ENCODE measurements around the gene CCDC50.

The CCDC50 gene

GRCh38 chr3:191313296-191313695, 15.9 kb upstream of the CCDC50 start:
- no peak for ATAC-seq
- TF ChIP-seq ZNF70 (CRISPR knock-in tag; IDR thresholded peaks at IDR 0.05), result no peak
- TF ChIP-seq OSR1 (CRISPR knock-in tag; IDR thresholded peaks at IDR 0.05), result no peak
- no peak for TF ChIP-seq GLIS3 (CRISPR knock-in tag; IDR thresholded peaks at IDR 0.05)
- TF ChIP-seq PPARA (CRISPR knock-in tag; IDR thresholded peaks at IDR 0.05; ENCODE audit: borderline replicate concordance), result no peak
- TF ChIP-seq, protein P1, sequence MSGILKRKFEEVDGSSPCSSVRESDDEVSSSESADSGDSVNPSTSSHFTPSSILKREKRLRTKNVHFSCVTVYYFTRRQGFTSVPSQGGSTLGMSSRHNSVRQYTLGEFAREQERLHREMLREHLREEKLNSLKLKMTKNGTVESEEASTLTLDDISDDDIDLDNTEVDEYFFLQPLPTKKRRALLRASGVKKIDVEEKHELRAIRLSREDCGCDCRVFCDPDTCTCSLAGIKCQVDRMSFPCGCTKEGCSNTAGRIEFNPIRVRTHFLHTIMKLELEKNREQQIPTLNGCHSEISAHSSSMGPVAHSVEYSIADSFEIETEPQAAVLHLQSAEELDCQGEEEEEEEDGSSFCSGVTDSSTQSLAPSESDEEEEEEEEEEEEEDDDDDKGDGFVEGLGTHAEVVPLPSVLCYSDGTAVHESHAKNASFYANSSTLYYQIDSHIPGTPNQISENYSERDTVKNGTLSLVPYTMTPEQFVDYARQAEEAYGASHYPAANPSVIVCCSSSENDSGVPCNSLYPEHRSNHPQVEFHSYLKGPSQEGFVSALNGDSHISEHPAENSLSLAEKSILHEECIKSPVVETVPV (CRISPR knock-in tag; IDR thresholded peaks at IDR 0.05), result no peak
- TF ChIP-seq ZFP30 (CRISPR knock-in tag; IDR thresholded peaks at IDR 0.05), result no peak
- no peak for TF ChIP-seq ARNTL (CRISPR knock-in tag; IDR thresholded peaks at IDR 0.05; ENCODE audit: borderline replicate concordance, low read depth)
- no peak for TF ChIP-seq TCF4 (CRISPR knock-in tag; IDR thresholded peaks at IDR 0.05; ENCODE audit: borderline replicate concordance)
- no peak for TF ChIP-seq SNAI2 (CRISPR knock-in tag; IDR thresholded peaks at IDR 0.05)
- no peak for TF ChIP-seq ZC3H10 (CRISPR knock-in tag; IDR thresholded peaks at IDR 0.05)
- no peak for TF ChIP-seq ESRRG (CRISPR knock-in tag; IDR thresholded peaks at IDR 0.05)
- TF ChIP-seq ZNF8 (CRISPR knock-in tag; IDR thresholded peaks at IDR 0.05), result no peak
- TF ChIP-seq POU6F1 (CRISPR knock-in tag; IDR thresholded peaks at IDR 0.05; ENCODE audit: borderline replicate concordance, low read depth), result no peak

- no peak for ATAC-seq
- TF ChIP-seq ISL1 (CRISPR knock-in tag; IDR thresholded peaks at IDR 0.05) (no peak), POU6F1 (CRISPR knock-in tag; IDR thresholded peaks at IDR 0.05; ENCODE audit: borderline replicate concordance, low read depth) (no peak), PPARA (CRISPR knock-in tag; IDR thresholded peaks at IDR 0.05; ENCODE audit: borderline replicate concordance) (no peak), OSR1 (CRISPR knock-in tag; IDR thresholded peaks at IDR 0.05) (no peak)
Measured at GRCh38 chr3:191314109-191314728, 15.0 kb upstream of the CCDC50 start.

DNA sequence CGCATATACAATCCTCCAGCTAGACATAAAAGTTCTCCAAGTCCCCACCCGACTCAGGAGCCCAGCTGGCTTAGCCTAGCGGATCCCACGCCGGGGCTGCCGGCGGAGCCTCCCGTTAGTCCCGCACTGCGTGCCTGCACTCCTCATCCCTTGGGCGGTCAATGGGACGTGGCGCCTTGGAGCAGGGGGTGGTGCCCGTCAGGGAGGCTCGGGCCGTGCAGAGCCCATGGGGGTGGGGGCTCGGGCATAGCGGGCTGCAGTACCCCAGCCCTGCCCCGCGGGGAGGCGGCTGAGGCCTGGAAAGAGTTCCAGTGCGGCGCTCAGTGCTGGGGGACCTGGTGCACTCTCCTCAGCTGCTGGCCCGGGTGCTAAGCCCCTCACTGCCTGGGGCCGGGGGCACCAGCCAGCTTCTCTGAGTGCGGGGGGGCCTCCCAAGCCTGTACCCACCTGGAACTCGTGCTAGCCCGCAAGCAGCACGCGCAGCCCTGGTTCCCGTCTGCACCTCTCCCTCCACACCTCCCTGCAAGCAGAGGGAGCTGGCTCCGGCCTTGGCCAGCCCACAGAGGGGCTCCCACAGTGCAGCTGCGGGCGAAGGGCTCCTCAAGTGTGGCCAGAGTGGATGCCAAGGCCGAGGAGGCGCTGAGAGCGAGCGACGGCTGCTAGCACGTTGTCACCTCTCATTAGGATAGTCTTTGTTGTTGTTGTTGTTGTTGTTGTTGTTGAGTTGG, 12.2 kb upstream of the CCDC50 start:
- no peak for ATAC-seq
- TF ChIP-seq ZNF70 (CRISPR knock-in tag; IDR thresholded peaks at IDR 0.05) (no peak), CREB5 (CRISPR knock-in tag; IDR thresholded peaks at IDR 0.05; ENCODE audit: low read depth) (no peak), BACH2 (CRISPR knock-in tag; IDR thresholded peaks at IDR 0.05; ENCODE audit: borderline replicate concordance) (no peak), ZNF565 (CRISPR knock-in tag; conservative IDR thresholded peaks at IDR 0.05; ENCODE audit: low read depth) (no peak)

GRCh38 chr3:191320316-191320715, 8.9 kb upstream of the CCDC50 start:
- TF ChIP-seq TOX (CRISPR knock-in tag; IDR thresholded peaks at IDR 0.05; ENCODE audit: borderline replicate concordance) (no peak), GLIS3 (CRISPR knock-in tag; IDR thresholded peaks at IDR 0.05) (no peak), CREB5 (CRISPR knock-in tag; IDR thresholded peaks at IDR 0.05; ENCODE audit: low read depth) (no peak), ZNF565 (CRISPR knock-in tag; conservative IDR thresholded peaks at IDR 0.05; ENCODE audit: low read depth) (no peak), SNAI2 (CRISPR knock-in tag; IDR thresholded peaks at IDR 0.05) (no peak), ZC3H10 (CRISPR knock-in tag; IDR thresholded peaks at IDR 0.05) (no peak)

More at GRCh38 chr3:191320316-191320715, 8.9 kb upstream of the CCDC50 start:
- ATAC-seq, result no peak

All from SK-N-SH treated with all-trans-retinoic acid at 6 μM for 48 hours (cell line).